BLaER1 (cell line): ENCODE measurements around the gene USP24.

Experiments used
- H3K27ac ChIP-seq: shearing (Covaris generic); formaldehyde crosslinking; 2 replicates; pipeline ENCODE4 v1.8.1; 2022
- H3K27me3 ChIP-seq: shearing (Covaris generic); formaldehyde crosslinking; 2 replicates; pipeline ENCODE4 v1.8.1; 2022
- H3K36me3 ChIP-seq: shearing (Covaris generic); formaldehyde crosslinking; 2 replicates; pipeline ENCODE4 v1.8.1; 2022
- H3K4me1 ChIP-seq: shearing (Covaris generic); formaldehyde crosslinking; 2 replicates; pipeline ENCODE4 v1.8.1; 2022
- H3K4me2 ChIP-seq: shearing (Covaris generic); formaldehyde crosslinking; 2 replicates; pipeline ENCODE4 v1.8.1; 2022
- H3K4me3 ChIP-seq: shearing (Covaris generic); formaldehyde crosslinking; 2 replicates; pipeline ENCODE4 v1.8.1; 2022
- H3K9ac ChIP-seq: shearing (Covaris generic); formaldehyde crosslinking; 2 replicates; pipeline ENCODE4 v1.8.1; 2022
- H3K9me3 ChIP-seq: shearing (Covaris generic); formaldehyde crosslinking; 2 replicates; pipeline ENCODE4 v1.8.1; 2022
- H4K20me1 ChIP-seq: shearing (Covaris generic); formaldehyde crosslinking; 2 replicates; pipeline ENCODE4 v1.8.1; 2022
- Cebpa-rat ChIP-seq: shearing (Covaris generic); IDR thresholded peaks from 2 replicates; pipeline ENCODE4 v1.8.1; 2022

USP24 gene, protein sequence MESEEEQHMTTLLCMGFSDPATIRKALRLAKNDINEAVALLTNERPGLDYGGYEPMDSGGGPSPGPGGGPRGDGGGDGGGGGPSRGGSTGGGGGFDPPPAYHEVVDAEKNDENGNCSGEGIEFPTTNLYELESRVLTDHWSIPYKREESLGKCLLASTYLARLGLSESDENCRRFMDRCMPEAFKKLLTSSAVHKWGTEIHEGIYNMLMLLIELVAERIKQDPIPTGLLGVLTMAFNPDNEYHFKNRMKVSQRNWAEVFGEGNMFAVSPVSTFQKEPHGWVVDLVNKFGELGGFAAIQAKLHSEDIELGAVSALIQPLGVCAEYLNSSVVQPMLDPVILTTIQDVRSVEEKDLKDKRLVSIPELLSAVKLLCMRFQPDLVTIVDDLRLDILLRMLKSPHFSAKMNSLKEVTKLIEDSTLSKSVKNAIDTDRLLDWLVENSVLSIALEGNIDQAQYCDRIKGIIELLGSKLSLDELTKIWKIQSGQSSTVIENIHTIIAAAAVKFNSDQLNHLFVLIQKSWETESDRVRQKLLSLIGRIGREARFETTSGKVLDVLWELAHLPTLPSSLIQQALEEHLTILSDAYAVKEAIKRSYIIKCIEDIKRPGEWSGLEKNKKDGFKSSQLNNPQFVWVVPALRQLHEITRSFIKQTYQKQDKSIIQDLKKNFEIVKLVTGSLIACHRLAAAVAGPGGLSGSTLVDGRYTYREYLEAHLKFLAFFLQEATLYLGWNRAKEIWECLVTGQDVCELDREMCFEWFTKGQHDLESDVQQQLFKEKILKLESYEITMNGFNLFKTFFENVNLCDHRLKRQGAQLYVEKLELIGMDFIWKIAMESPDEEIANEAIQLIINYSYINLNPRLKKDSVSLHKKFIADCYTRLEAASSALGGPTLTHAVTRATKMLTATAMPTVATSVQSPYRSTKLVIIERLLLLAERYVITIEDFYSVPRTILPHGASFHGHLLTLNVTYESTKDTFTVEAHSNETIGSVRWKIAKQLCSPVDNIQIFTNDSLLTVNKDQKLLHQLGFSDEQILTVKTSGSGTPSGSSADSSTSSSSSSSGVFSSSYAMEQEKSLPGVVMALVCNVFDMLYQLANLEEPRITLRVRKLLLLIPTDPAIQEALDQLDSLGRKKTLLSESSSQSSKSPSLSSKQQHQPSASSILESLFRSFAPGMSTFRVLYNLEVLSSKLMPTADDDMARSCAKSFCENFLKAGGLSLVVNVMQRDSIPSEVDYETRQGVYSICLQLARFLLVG (N-terminal part only)

DNA sequence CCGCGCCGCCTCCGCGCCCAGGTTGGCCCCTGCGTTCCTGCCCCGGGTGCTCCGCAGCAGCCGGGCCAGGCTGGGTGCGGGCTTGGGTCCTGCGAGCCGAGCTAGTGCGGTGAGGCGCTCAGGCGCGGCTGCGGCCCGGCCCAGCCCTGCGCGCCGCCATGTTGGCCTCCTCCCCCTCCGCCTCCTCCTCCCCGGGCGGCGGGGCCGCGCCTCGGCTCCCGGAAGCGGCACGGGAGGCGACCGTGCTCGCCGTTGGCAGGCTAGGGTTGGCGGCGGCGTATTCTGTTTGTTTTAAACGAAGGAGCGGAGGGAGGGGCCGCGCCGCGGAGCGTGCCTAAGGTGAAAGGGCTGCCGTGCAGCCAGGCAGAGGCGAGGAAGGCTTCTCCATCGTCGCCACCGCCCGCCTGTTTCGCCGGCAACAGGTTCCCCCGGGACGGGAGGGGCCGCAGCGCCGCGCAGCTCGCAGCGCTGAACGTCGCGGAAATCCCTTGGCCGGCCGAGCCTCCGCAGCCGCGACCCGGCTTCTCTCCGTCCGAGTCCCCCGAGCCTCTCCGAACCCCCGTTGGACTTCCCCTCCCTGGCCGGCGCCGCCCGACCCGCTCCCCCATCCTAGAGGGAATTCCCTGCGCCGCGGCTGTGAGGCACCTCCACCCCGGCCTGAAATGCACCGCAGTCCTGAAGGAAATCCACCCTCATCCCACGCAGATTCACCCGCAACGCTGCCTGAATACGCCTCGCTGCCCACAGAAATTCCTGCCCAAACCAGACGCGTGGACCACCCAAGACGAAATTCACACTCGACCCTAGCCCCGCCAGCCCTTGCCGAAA lies at the start of gene USP24:
USP24 (minus strand) TSS at position 171 of the 828 bp plus-strand sequence. CDS start 251 bp downstream, outside the sequence.
- TF ChIP-seq Cebpa-rat: no peak
- no peaks in the 10 kb centered on the region for H3K36me3 ChIP-seq
- peaks cover 56% of the 10 kb centered on the region for H3K4me1 ChIP-seq
- H3K4me2 ChIP-seq: peak within 1 kb of the TSS; percentile 91
- H3K9me3 ChIP-seq: no peaks in the 10 kb centered on the region
- H3K27me3 ChIP-seq: no peaks in the 10 kb centered on the region
- peaks cover 38% of the 10 kb centered on the region for H4K20me1 ChIP-seq
- H3K27ac ChIP-seq: peak within 1 kb of the TSS; percentile 99
- H3K4me3 ChIP-seq: peak within 1 kb of the TSS; percentile 95
- H3K9ac ChIP-seq: peak within 1 kb of the TSS; percentile 99

DNA sequence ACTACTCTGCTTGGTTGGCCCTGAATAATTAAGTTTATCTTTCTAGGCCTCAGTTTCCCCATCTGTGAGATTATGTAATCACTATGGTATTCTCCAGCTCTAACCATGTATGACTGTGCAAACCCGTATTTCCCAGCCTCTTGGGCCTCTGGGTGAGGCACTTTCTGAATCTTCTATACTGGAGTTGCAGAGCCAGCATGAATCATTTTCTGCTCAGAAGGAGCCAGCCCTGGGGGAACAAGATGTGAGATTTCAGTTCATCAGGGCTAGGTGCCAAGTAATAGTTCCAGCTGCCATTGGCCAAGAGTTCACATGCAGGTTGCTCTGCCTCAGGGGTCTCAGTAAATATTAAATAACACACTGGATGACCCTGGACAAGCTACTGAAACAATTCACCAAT lies 47.7 kb upstream of the USP24 start:
- Histone ChIP-seq H4K20me1 (no peaks in the 10 kb centered on the region), H3K4me1 (peaks cover 41% of the 10 kb centered on the region), H3K9ac (no peak overlapping the region), H3K4me3 (no peak overlapping the region), H3K27me3 (no peaks in the 10 kb centered on the region), H3K4me2 (no peak overlapping the region), H3K36me3 (no peaks in the 10 kb centered on the region), H3K27ac (no peak overlapping the region), H3K9me3 (no peaks in the 10 kb centered on the region)
- no peak for TF ChIP-seq Cebpa-rat

DNA sequence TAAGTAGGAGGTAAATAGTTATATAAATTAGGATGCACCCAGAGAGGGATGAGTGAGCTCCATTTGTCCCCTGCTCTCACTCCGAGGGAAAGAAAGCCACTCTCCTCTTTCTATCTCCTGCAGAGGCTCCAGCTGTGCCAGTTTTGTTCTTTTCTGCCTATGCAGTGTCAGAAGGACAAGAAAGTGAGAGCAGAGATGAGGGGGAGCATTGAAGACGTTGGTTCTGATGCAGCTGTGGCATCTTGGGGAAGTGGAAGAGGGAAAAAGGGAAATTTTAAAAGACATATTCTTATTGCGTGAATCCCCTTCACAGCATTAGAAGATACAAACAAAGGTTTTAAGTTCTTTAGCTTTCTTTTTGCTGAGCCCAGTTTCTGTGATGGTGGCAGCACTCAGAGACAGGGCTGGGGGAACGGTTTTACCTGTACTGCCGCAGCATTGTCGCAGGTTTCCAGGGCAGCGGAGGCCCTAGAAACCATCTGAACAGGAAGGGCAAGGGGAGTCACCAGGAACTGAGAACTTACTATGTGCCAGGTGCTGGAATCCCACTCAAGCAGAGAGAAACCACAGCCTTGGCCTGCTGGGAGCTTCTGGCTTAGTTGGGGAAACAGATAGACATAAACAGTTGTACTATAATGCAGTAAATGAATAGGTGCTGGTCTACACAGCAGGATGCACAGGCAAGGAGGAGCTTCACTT lies 44.9 kb upstream of the USP24 start:
- Histone ChIP-seq H3K4me1 (peaks cover 65% of the 10 kb centered on the region), H3K9me3 (no peaks in the 10 kb centered on the region), H3K27ac (peak overlapping the region; percentile 72), H3K4me2 (peak overlapping the region; percentile 89), H4K20me1 (no peaks in the 10 kb centered on the region), H3K36me3 (no peaks in the 10 kb centered on the region), H3K9ac (peak overlapping the region; percentile 47), H3K27me3 (no peaks in the 10 kb centered on the region), H3K4me3 (no peak overlapping the region)
- no peak for TF ChIP-seq Cebpa-rat

DNA sequence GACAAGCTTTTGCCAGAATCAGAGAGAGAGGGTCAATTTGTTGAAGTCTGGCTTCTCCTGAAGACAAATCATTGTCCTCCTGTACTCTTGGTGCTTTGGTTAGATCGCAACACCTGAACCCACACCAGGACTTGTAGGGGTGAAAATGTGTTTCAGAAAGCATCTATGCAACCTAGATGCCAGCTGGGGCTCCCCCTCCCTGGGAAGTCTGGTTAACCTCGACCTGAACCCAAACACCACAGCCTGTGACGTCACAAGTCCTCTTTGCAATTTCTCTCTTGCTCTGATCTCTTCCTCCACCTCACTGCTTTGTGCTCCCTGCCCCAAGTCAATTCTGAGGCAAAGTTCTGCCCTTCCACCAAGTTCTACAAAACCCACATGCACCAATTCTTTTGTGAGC lies 42.8 kb upstream of the USP24 start:
- peak overlapping the region; percentile 68; the same call in 1 of the 2 replicates for H3K4me2 ChIP-seq
- H4K20me1 ChIP-seq: no peaks in the 10 kb centered on the region
- H3K36me3 ChIP-seq: no peaks in the 10 kb centered on the region
- peaks cover 65% of the 10 kb centered on the region for H3K4me1 ChIP-seq
- H3K9me3 ChIP-seq: no peaks in the 10 kb centered on the region
- no peaks in the 10 kb centered on the region for H3K27me3 ChIP-seq
- no peak overlapping the region for H3K9ac ChIP-seq
- TF ChIP-seq Cebpa-rat: no peak
- 0 out of 2 replicates have a peak overlapping the region, but pooled peaks have one; percentile 1 for H3K27ac ChIP-seq
- H3K4me3 ChIP-seq: no peak overlapping the region

DNA sequence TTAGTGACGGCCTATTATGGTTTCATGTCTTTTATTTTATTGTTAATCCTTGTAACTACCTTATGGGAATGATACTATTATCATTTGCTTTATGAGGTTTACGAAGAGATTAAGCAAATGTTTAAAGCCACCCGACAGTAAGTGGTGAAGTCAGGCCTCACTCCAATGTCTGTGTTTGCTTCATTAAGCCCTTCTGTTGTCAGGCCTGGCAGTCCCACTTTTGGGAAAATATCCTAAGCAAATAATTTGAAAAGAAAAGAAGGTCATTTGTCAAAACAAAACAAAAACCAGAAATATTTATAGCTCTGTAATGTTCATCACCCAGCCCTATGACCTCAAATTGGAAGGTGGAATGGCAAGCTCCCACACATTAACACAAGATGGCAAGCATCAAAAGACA lies 40.7 kb upstream of the USP24 start:
- Histone ChIP-seq H3K27me3 (no peaks in the 10 kb centered on the region), H3K9ac (no peak overlapping the region), H3K4me2 (peak overlapping the region; percentile 68), H3K36me3 (no peaks in the 10 kb centered on the region), H3K4me1 (peaks cover 56% of the 10 kb centered on the region), H3K9me3 (no peaks in the 10 kb centered on the region), H3K4me3 (no peak overlapping the region), H4K20me1 (no peaks in the 10 kb centered on the region), H3K27ac (no peak overlapping the region)
- TF ChIP-seq Cebpa-rat: no peak

DNA sequence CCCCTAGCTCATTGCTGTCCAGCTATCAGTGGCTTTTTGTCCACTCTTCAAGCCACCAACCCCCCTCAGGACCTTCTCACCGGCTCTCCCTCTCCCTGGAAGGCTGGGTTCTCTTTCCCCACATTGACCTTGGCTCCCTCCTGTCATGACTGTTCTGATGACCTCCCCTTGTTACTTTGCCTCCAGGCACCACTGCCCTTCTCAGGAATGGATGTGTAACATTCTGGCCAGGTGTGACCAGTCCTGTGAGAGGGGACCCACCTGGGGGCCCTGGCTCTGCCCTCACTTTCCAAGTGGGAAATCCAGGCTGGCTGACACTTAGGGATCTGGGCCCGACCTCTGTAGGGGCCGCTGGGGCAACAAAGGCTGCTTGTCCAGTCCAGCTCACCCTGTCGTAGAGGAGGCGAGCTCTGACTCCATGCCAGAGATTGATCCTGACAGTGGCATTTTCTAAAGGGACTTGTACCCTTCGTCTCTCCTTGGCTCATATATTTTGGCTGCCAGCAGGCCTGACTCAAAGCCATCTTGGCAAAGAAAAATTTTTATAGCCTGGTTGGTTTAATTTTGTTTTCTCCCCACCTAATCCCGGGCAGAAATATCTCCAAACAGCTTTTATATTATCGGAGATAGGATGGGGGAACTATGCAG lies 37.9 kb upstream of the USP24 start:
- H3K36me3 ChIP-seq: no peaks in the 10 kb centered on the region
- H3K27me3 ChIP-seq: no peaks in the 10 kb centered on the region
- H3K9ac ChIP-seq: no peak overlapping the region
- H3K4me2 ChIP-seq: no peak overlapping the region
- no peak overlapping the region for H3K27ac ChIP-seq
- no peaks in the 10 kb centered on the region for H3K9me3 ChIP-seq
- peaks cover 27% of the 10 kb centered on the region for H3K4me1 ChIP-seq
- no peak overlapping the region for H3K4me3 ChIP-seq
- TF ChIP-seq Cebpa-rat: no peak
- H4K20me1 ChIP-seq: no peaks in the 10 kb centered on the region

DNA sequence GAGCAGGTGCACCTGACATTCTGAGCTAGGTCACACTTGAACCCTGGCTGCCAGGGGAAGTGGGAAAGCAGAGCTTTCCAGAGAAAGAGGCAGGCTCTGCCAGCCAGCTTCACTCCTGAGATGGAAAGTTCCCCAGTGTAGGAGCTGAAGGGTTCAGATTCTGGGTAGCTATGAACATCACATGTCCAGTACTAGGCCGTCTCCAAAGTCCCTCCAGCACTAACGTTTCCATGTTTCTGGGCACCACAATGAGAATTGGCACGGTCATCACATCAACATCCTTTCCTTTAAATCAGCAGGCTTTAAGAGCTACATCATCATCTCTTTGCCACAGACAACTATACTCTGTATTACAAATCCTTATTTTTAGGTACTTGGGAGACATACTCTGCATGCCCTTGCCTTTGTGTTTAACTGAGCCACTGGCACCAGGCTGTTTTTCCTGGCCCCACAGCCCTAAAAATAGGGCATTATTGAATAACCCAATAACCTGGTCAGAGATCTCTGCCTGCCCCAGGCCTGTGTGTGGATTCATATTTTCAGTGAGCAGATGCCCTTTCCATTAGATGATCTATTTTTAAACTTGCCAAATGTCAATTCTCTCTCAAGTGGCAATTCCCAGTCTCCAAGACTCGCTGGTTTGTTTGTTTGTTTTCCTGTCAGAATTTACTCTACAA lies 35.4 kb upstream of the USP24 start:
- H4K20me1 ChIP-seq: no peaks in the 10 kb centered on the region
- no peaks in the 10 kb centered on the region for H3K27me3 ChIP-seq
- H3K27ac ChIP-seq: no peak overlapping the region
- no peaks in the 10 kb centered on the region for H3K36me3 ChIP-seq
- TF ChIP-seq Cebpa-rat: no peak
- H3K4me3 ChIP-seq: no peak overlapping the region
- H3K9me3 ChIP-seq: no peaks in the 10 kb centered on the region
- H3K4me1 ChIP-seq: peaks cover 2% of the 10 kb centered on the region; the same call in 1 of the 2 replicates
- H3K9ac ChIP-seq: no peak overlapping the region
- no peak overlapping the region for H3K4me2 ChIP-seq
